ENCODE measurements around the gene CPNE8. TPM values are rescaled to one million over a fixed set of nuclear protein-coding genes. Genes with fewer than 3 reads are reported as not detected.

CPNE8 gene
- total and polyA plus RNA-seq, 2 experiments from 2014 or later: 3.5 to 4.1 TPM

DNA sequence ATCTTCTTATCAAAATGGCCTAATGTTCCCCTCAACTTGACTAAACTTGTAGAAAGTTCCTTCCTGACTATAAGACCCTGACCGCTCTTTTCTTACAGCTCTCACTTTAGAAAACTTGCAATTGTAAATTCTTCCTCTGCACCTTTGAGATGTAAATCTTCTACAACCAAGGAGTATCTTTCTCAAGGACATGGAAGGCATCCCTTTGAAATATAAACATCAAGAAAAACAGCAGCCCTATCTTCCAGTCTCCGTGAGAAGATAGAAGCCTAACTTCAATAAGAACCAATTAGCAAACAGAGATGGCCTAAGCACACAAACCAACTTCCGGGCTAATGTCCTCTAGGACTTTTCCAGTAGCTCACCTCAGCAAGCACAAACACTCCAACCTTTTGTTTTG lies 210.3 kb downstream of the CPNE8 start:
- no peak overlapping the region for H3K27ac ChIP-seq
- no peaks in the 10 kb centered on the region for H3K4me1 ChIP-seq (ENCODE audit: insufficient read depth)
- H3K36me3 ChIP-seq (ENCODE audit: low read depth): no peaks in the 10 kb centered on the region
- H3K4me3 ChIP-seq: no peak overlapping the region
- no peak for DNase-seq
- no peaks in the 10 kb centered on the region for H3K9me3 ChIP-seq (ENCODE audit: low read depth)
- H3K4me2 ChIP-seq (ENCODE audit: unreplicated experiment): no peak overlapping the region
- no peak for TF ChIP-seq EZH2 (IDR thresholded peaks at IDR 0.05; ENCODE audit: insufficient read depth, poor library complexity, severe bottlenecking)
- TF ChIP-seq EZH2phosphoT487 (IDR thresholded peaks at IDR 0.05; ENCODE audit: insufficient read depth, low read depth): no peak
- no peaks in the 10 kb centered on the region for H3F3A ChIP-seq (ENCODE audit: insufficient read depth)
- no peaks in the 10 kb centered on the region for H3K27me3 ChIP-seq (replicated peaks; ENCODE audit: insufficient read depth)
- in situ Hi-C loops (cut with MboI): no loop called here
- no peaks in the 10 kb centered on the region for H3K9me2 ChIP-seq (ENCODE audit: insufficient read depth)
- 63 to 64% methylated on average over 3 of the region's 3 CpGs for WGBS, 2 experiments (ENCODE audit: low coverage in 1 of 2, low lambda C conversion rate in 2 of 2, missing lambda C conversion rate in 2 of 2)
- no peak overlapping the region for H2AFZ ChIP-seq
- no peaks in the 10 kb centered on the region for H3K79me2 ChIP-seq (ENCODE audit: insufficient read depth)
- no peaks in the 10 kb centered on the region for H4K20me1 ChIP-seq (ENCODE audit: insufficient read depth)
- H3K9ac ChIP-seq: no peak overlapping the region

DNA sequence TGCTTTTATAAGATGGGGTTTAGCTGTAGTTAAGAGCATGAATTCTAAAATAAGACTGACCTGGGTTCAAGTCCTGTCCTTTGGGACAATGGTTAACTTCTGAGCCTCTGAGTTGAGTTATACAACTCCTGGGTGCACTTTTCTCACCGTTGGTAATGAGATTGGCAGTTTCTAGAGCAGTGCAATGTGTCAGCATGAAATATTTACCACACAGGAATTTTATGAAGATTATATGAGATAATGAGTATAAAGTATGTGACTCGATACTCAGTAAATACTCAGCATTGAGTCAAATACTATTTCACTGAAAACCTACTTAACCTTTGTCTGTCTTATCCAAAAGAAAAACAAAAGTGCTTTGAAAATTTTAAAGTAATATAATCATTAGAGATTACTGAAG lies 214.2 kb downstream of the CPNE8 start:
- Histone ChIP-seq H2AFZ (no peak overlapping the region), H3K9me2 (ENCODE audit: insufficient read depth) (no peaks in the 10 kb centered on the region), H3K36me3 (ENCODE audit: low read depth) (no peaks in the 10 kb centered on the region), H4K20me1 (ENCODE audit: insufficient read depth) (no peaks in the 10 kb centered on the region), H3K9ac (no peak overlapping the region), H3K9me3 (ENCODE audit: low read depth) (no peaks in the 10 kb centered on the region), H3K27ac (no peak overlapping the region), H3K79me2 (ENCODE audit: insufficient read depth) (no peaks in the 10 kb centered on the region), H3K4me2 (ENCODE audit: unreplicated experiment) (no peak overlapping the region), H3K4me3 (no peak overlapping the region), H3K4me1 (ENCODE audit: insufficient read depth) (no peaks in the 10 kb centered on the region), H3F3A (ENCODE audit: insufficient read depth) (no peaks in the 10 kb centered on the region), H3K27me3 (replicated peaks; ENCODE audit: insufficient read depth) (no peaks in the 10 kb centered on the region)
- WGBS, 2 experiments (ENCODE audit: low coverage in 1 of 2, low lambda C conversion rate in 2 of 2, missing lambda C conversion rate in 2 of 2): 23 to 33% methylated on average over 2 of the region's 2 CpGs
- DNase-seq: peak; percentile 4
- in situ Hi-C loops (cut with MboI): no loop called here
- TF ChIP-seq EZH2 (IDR thresholded peaks at IDR 0.05; ENCODE audit: insufficient read depth, poor library complexity, severe bottlenecking) (no peak), EZH2phosphoT487 (IDR thresholded peaks at IDR 0.05; ENCODE audit: insufficient read depth, low read depth) (no peak)

DNA sequence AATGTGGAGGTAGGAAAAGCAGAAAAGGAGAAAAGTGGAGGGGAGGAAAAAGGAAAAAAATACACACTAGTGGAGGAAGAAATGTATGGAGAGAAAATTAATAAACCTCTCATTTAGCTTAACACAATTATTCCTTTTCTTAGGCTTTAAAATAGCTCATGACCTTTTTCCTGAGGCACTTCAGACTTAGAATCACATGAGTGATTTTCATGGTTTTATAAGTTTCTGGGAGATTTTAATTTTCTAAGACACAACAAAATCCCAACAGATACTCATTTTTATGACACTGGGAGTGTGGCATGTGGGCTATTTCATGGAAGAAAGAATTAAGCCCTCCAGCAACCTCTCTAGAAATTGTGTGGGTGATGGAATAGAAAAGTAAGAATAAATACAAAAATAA lies 214.7 kb downstream of the CPNE8 start:
- H3K4me1 ChIP-seq (ENCODE audit: insufficient read depth): no peaks in the 10 kb centered on the region

DNA sequence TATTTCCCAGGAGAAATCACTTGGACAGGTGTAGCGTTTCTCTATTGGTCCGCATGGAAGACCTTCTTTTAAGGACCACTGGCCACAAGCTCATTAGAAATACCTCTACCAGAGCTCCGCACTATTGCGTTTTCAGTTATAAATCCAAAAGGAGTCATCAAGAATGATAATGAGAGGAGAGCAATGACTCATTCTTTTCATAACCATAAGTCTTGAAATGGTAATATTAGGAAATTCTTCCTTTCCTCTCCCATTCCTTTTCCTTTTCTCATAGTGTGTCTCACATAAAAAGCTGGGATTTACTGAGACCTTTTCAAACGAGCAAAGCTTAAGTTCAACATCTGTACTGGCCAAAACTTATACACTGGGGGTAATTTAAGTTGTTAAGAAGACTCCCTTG lies 215.7 kb downstream of the CPNE8 start:
- H3K9ac ChIP-seq: no peak overlapping the region
- H3K27ac ChIP-seq: no peak overlapping the region
- H3K4me1 ChIP-seq (ENCODE audit: insufficient read depth): no peaks in the 10 kb centered on the region
- H3K36me3 ChIP-seq (ENCODE audit: low read depth): no peaks in the 10 kb centered on the region
- no peak overlapping the region for H3K4me2 ChIP-seq (ENCODE audit: unreplicated experiment)
- no peak overlapping the region for H2AFZ ChIP-seq
- in situ Hi-C loops (cut with MboI): no loop called here
- DNase-seq: peak; percentile 68
- 64 to 73% methylated on average over 5 of the region's 5 CpGs for WGBS, 2 experiments (ENCODE audit: low coverage in 1 of 2, low lambda C conversion rate in 2 of 2, missing lambda C conversion rate in 2 of 2)
- H3F3A ChIP-seq (ENCODE audit: insufficient read depth): no peaks in the 10 kb centered on the region
- no peaks in the 10 kb centered on the region for H3K79me2 ChIP-seq (ENCODE audit: insufficient read depth)
- no peaks in the 10 kb centered on the region for H3K9me2 ChIP-seq (ENCODE audit: insufficient read depth)
- H3K4me3 ChIP-seq: no peak overlapping the region
- H3K9me3 ChIP-seq (ENCODE audit: low read depth): no peaks in the 10 kb centered on the region
- H4K20me1 ChIP-seq (ENCODE audit: insufficient read depth): no peaks in the 10 kb centered on the region
- H3K27me3 ChIP-seq (replicated peaks; ENCODE audit: insufficient read depth): no peaks in the 10 kb centered on the region
- TF ChIP-seq EZH2phosphoT487 (IDR thresholded peaks at IDR 0.05; ENCODE audit: insufficient read depth, low read depth): no peak
- no peak for TF ChIP-seq EZH2 (IDR thresholded peaks at IDR 0.05; ENCODE audit: insufficient read depth, poor library complexity, severe bottlenecking)

More for the DNA sequence above, 214.7 kb downstream of the CPNE8 start:
- Histone ChIP-seq H3K9me3 (ENCODE audit: low read depth) (no peaks in the 10 kb centered on the region), H3K36me3 (ENCODE audit: low read depth) (no peaks in the 10 kb centered on the region), H3K4me2 (ENCODE audit: unreplicated experiment) (no peak overlapping the region), H3K9ac (no peak overlapping the region), H3K4me3 (no peak overlapping the region), H3F3A (ENCODE audit: insufficient read depth) (no peaks in the 10 kb centered on the region), H3K79me2 (ENCODE audit: insufficient read depth) (no peaks in the 10 kb centered on the region), H3K27ac (no peak overlapping the region), H2AFZ (no peak overlapping the region), H3K9me2 (ENCODE audit: insufficient read depth) (no peaks in the 10 kb centered on the region), H3K27me3 (replicated peaks; ENCODE audit: insufficient read depth) (no peaks in the 10 kb centered on the region), H4K20me1 (ENCODE audit: insufficient read depth) (no peaks in the 10 kb centered on the region)
- no peak for DNase-seq
- in situ Hi-C loops (cut with MboI): no loop called here
- TF ChIP-seq EZH2phosphoT487 (IDR thresholded peaks at IDR 0.05; ENCODE audit: insufficient read depth, low read depth) (no peak), EZH2 (IDR thresholded peaks at IDR 0.05; ENCODE audit: insufficient read depth, poor library complexity, severe bottlenecking) (no peak)

DNA sequence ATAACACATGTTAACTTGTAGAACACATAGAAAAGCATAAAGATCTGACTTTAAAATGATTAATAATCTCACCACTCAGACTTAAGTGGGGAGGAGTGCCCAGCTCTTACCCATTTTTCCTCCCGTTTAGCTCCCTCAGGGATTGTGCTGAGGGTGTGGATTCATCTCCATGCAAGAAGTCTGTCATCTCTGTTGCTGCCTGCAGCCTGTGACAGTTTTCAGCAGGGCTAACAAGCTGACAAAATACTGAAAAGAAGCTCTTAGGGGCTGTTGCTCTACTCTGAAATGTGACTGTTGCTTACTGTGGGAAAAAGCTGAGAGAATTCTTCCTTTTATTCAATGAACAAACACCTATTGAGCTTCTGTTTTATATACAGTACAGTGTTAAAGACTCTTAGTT lies 216.2 kb downstream of the CPNE8 start:
- no peak for DNase-seq
- H2AFZ ChIP-seq: no peak overlapping the region
- no peaks in the 10 kb centered on the region for H3K79me2 ChIP-seq (ENCODE audit: insufficient read depth)
- 14 to 16% methylated on average over 1 of the region's 1 CpG for whole genome bisulfite sequencing, 2 experiments (ENCODE audit: low coverage in 1 of 2, low lambda C conversion rate in 2 of 2, missing lambda C conversion rate in 2 of 2)
- H3K36me3 ChIP-seq (ENCODE audit: low read depth): no peaks in the 10 kb centered on the region
- in situ Hi-C loops (cut with MboI): no loop called here
- H3K4me2 ChIP-seq (ENCODE audit: unreplicated experiment): no peak overlapping the region
- TF ChIP-seq EZH2phosphoT487 (IDR thresholded peaks at IDR 0.05; ENCODE audit: insufficient read depth, low read depth) (no peak), EZH2 (IDR thresholded peaks at IDR 0.05; ENCODE audit: insufficient read depth, poor library complexity, severe bottlenecking) (no peak)
- no peaks in the 10 kb centered on the region for H3K9me3 ChIP-seq (ENCODE audit: low read depth)
- H3F3A ChIP-seq (ENCODE audit: insufficient read depth): no peaks in the 10 kb centered on the region
- no peak overlapping the region for H3K9ac ChIP-seq
- H4K20me1 ChIP-seq (ENCODE audit: insufficient read depth): no peaks in the 10 kb centered on the region
- no peaks in the 10 kb centered on the region for H3K9me2 ChIP-seq (ENCODE audit: insufficient read depth)
- no peak overlapping the region for H3K27ac ChIP-seq
- H3K4me1 ChIP-seq (ENCODE audit: insufficient read depth): no peaks in the 10 kb centered on the region
- no peak overlapping the region for H3K4me3 ChIP-seq
- no peaks in the 10 kb centered on the region for H3K27me3 ChIP-seq (replicated peaks; ENCODE audit: insufficient read depth)

All from GM23248 (cell line).